ENCODE data around the gene GRHL1. TPM values are rescaled to one million over a fixed set of nuclear protein-coding genes. Genes with fewer than 3 reads are reported as not detected.
"Not testable (repeated sequence)": the region's sequence is repeated elsewhere in the genome, so short reads cannot be mapped to it uniquely, and the experiment has no call there.

Gene GRHL1
- total and polyA plus RNA-seq, 2 of the 8 experiments (the other 6 are each of a cell fraction or from before 2014, with no cell fraction given), result 1.3 to 3.6 TPM

DNA sequence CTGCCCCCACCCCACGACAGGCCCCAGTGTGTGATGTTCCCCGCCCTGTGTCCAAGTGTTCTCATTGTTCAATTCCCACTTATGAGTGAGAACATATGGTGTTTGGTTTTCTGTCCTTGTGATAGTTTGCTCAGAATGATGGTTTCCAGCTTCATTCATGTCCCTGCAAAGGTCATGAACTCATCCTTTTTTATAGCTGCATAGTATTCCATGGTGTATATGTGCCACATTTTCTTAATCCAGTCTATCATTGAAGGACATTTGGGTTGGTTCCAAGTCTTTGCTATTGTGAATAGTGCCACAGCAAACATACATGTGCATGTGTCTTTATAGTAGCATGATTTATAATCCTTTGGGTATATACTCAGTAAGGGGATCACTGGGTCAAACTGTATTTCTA, 24.5 kb upstream of the GRHL1 start:
- H2AFZ ChIP-seq (ENCODE audit: low read length); H3K18ac ChIP-seq (ENCODE audit: extremely low read depth, low read length); H3K79me1 ChIP-seq (ENCODE audit: low read depth, low read length); H3K9me3 ChIP-seq (ENCODE audit: insufficient read depth in 2 of 2, low read depth in 1 of 2, low read length in 1 of 2); H3K14ac ChIP-seq (ENCODE audit: insufficient read length); H2BK20ac ChIP-seq (ENCODE audit: low read length); H2BK12ac ChIP-seq (ENCODE audit: low read depth, low read length); H3K56ac ChIP-seq (replicated peaks; ENCODE audit: insufficient read length, low read depth, low read length); H3K4me1 ChIP-seq (replicated peaks in 1 of 4; ENCODE audit: control insufficient read depth in 3 of 4, insufficient read depth in 4 of 4, low read length in 3 of 4); H3K27me3 ChIP-seq (replicated peaks in 1 of 4; ENCODE audit: control insufficient read depth in 3 of 4, extremely low read depth in 1 of 4, insufficient read depth in 3 of 4, low read length in 3 of 4); H3K4me3 ChIP-seq (ENCODE audit: extremely low read depth in 1 of 4, insufficient read depth in 2 of 4, low read depth in 3 of 4, low read length in 4 of 4); CTCF ChIA-PET (ENCODE audit: partially characterized antibody); H3K9ac ChIP-seq (replicated peaks in 1 of 4; ENCODE audit: extremely low read depth in 1 of 4, low read depth in 3 of 4, low read length in 3 of 4); DNase-seq (ENCODE audit: low read depth in 1 of 2, low spot score in 2 of 2); H2BK5ac ChIP-seq (ENCODE audit: low read depth, low read length); H3K36me3 ChIP-seq (ENCODE audit: control insufficient read depth in 2 of 4, insufficient read depth in 4 of 4, low read length in 3 of 4); H4K8ac ChIP-seq (ENCODE audit: extremely low read depth, insufficient read depth, low read length); H3K4ac ChIP-seq (replicated peaks; ENCODE audit: insufficient read length, low read depth, low read length); H2BK120ac ChIP-seq (replicated peaks; ENCODE audit: low read depth, low read length); POLR2A ChIA-PET (ENCODE audit: partially characterized antibody); H2BK15ac ChIP-seq (ENCODE audit: low read length); H4K91ac ChIP-seq (replicated peaks; ENCODE audit: insufficient read length, low read length); H3K23ac ChIP-seq (ENCODE audit: insufficient read length); H3K79me2 ChIP-seq (ENCODE audit: control insufficient read depth in 1 of 2, insufficient read depth in 2 of 2, low read length in 2 of 2); H3K23me2 ChIP-seq (ENCODE audit: low read depth, low read length); H2AK5ac ChIP-seq (ENCODE audit: low read depth, low read length); FAIRE-seq; H4K5ac ChIP-seq (ENCODE audit: insufficient read length, low read depth, low read length); H3K4me2 ChIP-seq (ENCODE audit: insufficient read depth in 1 of 2, low read depth in 2 of 2, low read length in 2 of 2); H3K27ac ChIP-seq (ENCODE audit: low read depth, low read length); H4K20me1 ChIP-seq (replicated peaks in 1 of 2; ENCODE audit: control insufficient read depth in 1 of 2, insufficient read depth in 2 of 2, low read length in 2 of 2): not testable (repeated sequence)
- WGBS, 2 experiments (ENCODE audit: extremely low coverage in 1 of 2, insufficient coverage in 1 of 2, insufficient read length in 1 of 2, insufficient replicate concordance in 2 of 2, low coverage in 1 of 2, low lambda C conversion rate in 2 of 2, missing lambda C conversion rate in 1 of 2), result no CpG with 5 or more reads among the region's 2 CpGs

All from H1 (cell line).